Astrocyte of the hippocampus (primary cell): Measurements from ENCODE around the gene EIF5A2.
"Not testable (repeated sequence)": the region's sequence is repeated elsewhere in the genome, so short reads cannot be mapped to it uniquely, and the experiment has no call there.

Experiments
- DNase-seq: peaks from one replicate; pipeline ENCODE4 v3.0.0; 2011; ENCODE audit warnings: low read depth, low spot score

The EIF5A2 gene

GRCh38 chr3:170908235-170909116 is at the start of gene EIF5A2:
Gene EIF5A2, minus strand, starts transcription at chr3:170908637. Its CDS starts 831 bp downstream, at chr3:170907806.
- DNase-seq = peak; percentile 98

GRCh38 chr3:170956647-170957046 is 48.2 kb upstream of the EIF5A2 start:
- no peak for DNase-seq

GRCh38 chr3:170953736-170954135 is 45.3 kb upstream of the EIF5A2 start:
- DNase-seq = no peak

GRCh38 chr3:170953229-170953628 is 44.8 kb upstream of the EIF5A2 start:
- DNase-seq = no peak

- no peak for DNase-seq
Observed at GRCh38 chr3:170949211-170949610, 40.8 kb upstream of the EIF5A2 start.

- no peak for DNase-seq
Observed at GRCh38 chr3:170947018-170947769, 38.8 kb upstream of the EIF5A2 start.

GRCh38 chr3:170942011-170942410 is 33.6 kb upstream of the EIF5A2 start:
- DNase-seq = no peak

GRCh38 chr3:170941551-170941950 is 33.1 kb upstream of the EIF5A2 start:
- DNase-seq = no peak

GRCh38 chr3:170933039-170933438 is 24.6 kb upstream of the EIF5A2 start:
- not testable (repeated sequence) for DNase-seq

GRCh38 chr3:170923553-170923952 is 15.1 kb upstream of the EIF5A2 start:
- not testable (repeated sequence) for DNase-seq

- DNase-seq = no peak
Observed at GRCh38 chr3:170918715-170919114, 10.3 kb upstream of the EIF5A2 start.

- no peak for DNase-seq
Observed at GRCh38 chr3:170914690-170915089, 6.3 kb upstream of the EIF5A2 start.

- no peak for DNase-seq
Observed at GRCh38 chr3:170914212-170914611, 5.8 kb upstream of the EIF5A2 start.

- no peak for DNase-seq
Observed at GRCh38 chr3:170911051-170911450, 2.6 kb upstream of the EIF5A2 start.

GRCh38 chr3:170910542-170910941 is 2.1 kb upstream of the EIF5A2 start:
- DNase-seq = no peak

- DNase-seq = peak; percentile 34
Observed at GRCh38 chr3:170909129-170909903, 879 bp upstream of the EIF5A2 start.

- peak; percentile 49 for DNase-seq
Observed at GRCh38 chr3:170907637-170908234, 701 bp downstream of the EIF5A2 start.

- no peak for DNase-seq
Observed at GRCh38 chr3:170905862-170906261, 2.6 kb downstream of the EIF5A2 start.

GRCh38 chr3:170903123-170903522 is 5.3 kb downstream of the EIF5A2 start:
- DNase-seq = no peak

- DNase-seq = no peak
Observed at GRCh38 chr3:170899455-170899854, 9.0 kb downstream of the EIF5A2 start.

- no peak for DNase-seq
Observed at GRCh38 chr3:170897978-170898377, 10.5 kb downstream of the EIF5A2 start.
